Endometrial microvascular endothelial cells (primary cell): ENCODE results near the gene DDAH1. TPM values are rescaled to one million over a fixed set of nuclear protein-coding genes. Genes with fewer than 3 reads are reported as not detected.

Experiments used
- in situ Hi-C: cut with HindIII; loops from 2 replicates; pipeline ENCODE4 v1.10.0; 2017; ENCODE audit warnings: low sequenced_read_pairs, low pct_unique_long_range_greater_than_20kb; ENCODE audit errors: inconsistent ontology term
- total RNA-seq: library from RNA; depleted of rRNA; stranded (reverse); fragments of >200 nt; gene quantifications from one replicate; pipeline ENCODE4 v1.2.3, GENCODE V29; 2015; ENCODE audit errors: inconsistent ontology term

DDAH1 gene
- total RNA-seq, 1 donor from 2014 or later, result 50.8 TPM

DNA sequence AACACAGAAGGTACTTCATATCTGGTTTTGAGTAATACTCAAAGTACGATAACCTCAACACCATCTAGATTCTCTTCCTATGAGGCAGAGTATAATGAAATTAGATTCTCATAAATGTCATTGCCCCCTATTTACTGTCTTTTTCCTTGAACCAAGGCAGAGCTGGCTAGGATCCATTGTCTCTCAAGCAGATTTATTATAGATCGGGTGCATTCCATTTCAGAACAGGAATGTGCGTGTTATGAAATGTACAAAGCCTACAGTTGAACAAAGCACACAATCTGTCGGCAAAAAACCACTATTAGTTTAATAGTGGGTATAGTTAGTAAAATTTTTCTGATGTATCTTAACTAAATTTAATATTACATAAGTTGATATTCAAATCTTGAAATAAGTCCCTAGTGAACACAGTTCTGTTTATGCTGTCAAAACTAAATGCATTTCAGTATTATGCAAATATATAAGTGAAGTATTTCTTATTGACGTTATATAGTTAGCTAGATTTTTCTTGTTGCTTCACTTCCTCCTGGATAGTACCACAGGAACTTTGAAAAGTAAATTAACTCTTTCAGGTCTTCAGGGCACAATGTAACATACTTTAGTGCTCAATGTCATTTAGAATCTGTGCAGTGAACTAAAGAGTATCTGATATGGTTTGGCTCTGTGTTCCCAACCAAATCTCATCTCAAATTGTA lies 92.1 kb downstream of the DDAH1 start:
- in situ Hi-C loops, result no loop called here

DNA sequence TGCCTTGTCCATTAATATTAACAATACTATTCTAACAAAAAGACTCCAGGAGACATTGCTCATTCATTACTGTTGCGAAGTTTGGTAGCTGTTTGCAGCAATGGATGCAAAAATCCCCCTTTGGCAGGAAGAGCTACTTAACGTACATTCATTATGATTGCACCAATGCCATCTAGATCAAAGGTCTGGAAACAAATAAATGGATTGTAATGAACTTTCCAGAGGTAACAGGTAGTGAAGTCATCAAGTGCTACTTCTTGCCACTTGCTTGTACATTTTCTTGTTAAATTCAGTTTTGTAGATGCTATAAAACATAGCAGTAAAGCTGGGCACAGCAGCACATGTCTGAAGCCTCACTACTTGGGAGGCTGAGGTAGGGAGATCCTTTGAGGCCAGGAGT lies 93.9 kb downstream of the DDAH1 start:
- in situ Hi-C loops, result no loop called here

DNA sequence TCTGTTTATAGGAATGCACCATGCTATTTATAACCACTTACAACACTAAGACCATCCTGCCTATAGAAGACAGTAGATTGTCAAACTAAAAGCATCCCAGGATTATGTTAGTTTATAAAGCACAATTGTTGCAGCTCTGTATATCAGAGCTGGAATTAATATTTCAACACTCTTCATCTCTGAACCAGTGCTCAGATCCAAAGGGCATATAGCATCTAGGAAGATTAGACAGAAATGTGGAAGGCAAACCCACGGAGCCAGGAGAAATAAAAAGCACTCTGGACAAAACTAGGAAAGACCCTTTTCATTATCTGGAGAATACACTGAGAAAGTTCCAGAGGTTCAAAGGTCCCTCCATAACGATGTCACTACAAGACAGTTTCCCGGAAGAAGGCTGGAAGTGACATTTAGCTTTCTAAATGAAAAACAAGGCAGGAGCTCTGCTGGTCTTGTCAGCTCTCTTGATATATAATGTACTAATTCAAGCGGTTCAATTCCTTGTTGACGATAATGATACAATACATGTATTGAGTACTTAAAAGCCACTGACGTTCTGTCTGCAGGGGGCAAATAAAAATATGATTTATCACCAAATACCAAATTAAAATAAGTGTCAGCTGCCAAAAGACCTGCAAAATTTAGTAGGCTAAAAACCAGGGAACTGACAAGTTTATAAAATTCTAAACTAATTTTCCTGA lies 96.7 kb downstream of the DDAH1 start:
- in situ Hi-C loops, result no loop called here

DNA sequence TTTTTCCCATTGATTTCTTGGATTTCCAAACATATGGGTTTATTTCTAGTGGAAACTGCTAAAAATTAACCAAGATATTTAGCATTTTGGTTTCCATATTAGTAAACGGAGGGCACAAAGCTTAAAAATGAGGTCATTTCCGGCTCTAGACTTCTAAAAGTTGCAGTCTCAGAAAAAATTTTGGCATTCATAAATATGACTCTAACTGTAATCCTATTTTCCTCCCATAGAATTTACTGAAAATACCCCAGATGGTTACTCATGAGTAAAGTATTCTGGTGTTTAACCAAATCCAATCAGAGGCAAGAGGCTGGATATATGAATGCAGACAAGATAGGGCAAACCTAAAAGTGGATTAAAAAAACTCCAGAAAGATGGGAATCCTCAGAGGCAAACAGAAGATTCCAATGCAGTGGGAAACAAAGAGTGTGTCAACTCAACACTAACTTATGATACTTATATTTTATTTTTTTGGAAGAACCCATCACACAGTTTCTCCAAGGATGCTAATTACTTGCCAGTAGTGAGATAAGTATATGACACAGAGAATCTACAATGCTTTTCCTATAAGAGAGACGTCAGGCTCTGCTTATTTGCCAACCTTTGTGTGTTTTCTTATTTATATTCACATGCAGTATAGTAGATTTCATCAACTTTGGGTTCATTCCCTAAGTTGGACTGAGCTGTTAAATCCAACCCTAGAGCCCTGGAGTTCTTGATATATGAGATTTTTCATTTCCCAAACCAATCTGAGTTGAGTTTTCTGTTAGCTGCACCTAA lies 98.4 kb downstream of the DDAH1 start:
- in situ Hi-C loops, result no loop called here

DNA sequence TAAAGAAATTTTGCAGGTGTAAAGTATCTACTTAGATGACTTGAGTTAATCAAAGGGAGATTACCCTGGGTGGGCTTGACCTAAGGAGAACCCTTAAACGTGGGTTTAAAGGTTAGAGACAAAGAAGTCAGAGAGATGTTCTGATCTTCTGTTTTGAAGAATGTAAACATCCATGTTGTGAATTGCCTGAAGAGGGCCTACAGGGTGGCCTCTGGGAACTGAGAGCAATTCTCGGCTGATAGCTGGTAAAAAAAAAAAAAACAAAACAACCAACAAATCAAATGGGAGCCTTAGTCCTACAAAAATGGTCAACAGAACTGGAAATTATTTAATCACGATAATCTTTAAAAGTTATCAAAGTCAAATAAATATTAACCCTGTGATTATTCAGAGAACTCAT lies 99.1 kb downstream of the DDAH1 start:
- in situ Hi-C loops, result no loop called here

DNA sequence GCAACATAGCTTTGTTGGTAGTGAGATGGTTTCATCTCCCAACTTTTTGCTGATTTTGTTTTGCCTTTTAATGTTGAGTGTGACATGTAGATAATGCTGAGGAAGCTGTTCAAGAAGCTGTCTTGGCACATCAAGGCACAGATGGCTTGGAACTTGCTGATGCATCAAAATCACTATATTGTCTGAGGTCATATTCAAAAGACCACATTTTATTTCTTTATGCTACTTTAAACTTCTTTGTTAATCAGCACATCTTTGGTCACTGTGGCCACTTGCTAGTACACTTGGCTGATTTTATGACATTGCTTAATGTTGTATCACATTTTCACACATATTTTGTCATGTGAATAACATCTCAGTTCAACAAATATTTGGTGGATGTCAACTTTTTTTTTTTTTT lies 101.4 kb downstream of the DDAH1 start:
- in situ Hi-C loops, result no loop called here

DNA sequence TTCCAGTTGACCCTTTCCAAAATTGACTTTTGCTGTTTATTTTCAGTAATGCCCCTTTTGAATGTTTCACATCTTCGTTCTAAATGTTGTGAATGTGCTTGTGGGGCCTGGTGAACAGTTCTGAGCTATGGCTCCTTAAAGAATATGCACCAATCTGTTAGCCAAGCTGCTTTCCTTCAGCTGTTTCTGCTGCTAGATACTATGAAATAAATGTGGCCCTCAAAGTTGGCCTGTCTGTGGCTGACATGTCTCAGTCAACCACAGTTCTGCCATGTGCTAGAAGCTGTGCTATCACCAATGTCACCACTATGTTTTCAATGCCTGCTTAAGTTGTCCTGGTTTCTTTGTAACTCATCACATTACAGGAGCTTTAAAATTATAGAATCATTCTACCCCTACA lies 101.9 kb downstream of the DDAH1 start:
- in situ Hi-C loops, result no loop called here

DNA sequence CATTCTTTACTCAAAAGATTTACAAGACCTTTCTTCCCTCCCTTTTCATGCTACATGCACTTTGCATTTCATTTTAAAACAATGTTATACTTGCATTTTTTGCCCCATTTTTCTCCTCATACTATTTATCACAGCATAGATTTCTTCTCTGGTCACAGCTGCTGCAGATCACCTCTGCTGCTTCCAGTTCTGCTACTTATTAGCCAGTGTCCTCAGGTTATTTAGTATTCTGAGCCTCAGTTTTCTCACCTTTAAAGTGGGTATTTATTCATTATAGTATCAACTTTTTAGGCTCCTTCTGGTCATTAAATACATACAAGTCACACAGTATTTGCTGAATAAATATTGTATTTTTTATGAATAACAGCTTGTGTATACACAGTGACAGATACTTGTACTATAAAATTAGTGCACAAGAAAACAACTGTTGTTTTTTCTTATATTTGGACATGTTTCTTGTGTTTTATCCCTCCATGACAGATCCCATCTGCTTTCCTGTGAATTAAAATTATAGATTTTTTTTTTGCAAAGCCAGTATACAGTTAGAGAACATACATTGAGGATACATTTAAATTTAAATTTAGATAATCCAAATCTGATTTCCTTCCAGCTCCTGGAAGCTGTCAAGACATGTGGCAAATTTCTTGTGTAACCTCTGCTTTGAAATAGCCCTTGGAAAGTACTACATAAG lies 103.2 kb downstream of the DDAH1 start:
- in situ Hi-C loops, result no loop called here

DNA sequence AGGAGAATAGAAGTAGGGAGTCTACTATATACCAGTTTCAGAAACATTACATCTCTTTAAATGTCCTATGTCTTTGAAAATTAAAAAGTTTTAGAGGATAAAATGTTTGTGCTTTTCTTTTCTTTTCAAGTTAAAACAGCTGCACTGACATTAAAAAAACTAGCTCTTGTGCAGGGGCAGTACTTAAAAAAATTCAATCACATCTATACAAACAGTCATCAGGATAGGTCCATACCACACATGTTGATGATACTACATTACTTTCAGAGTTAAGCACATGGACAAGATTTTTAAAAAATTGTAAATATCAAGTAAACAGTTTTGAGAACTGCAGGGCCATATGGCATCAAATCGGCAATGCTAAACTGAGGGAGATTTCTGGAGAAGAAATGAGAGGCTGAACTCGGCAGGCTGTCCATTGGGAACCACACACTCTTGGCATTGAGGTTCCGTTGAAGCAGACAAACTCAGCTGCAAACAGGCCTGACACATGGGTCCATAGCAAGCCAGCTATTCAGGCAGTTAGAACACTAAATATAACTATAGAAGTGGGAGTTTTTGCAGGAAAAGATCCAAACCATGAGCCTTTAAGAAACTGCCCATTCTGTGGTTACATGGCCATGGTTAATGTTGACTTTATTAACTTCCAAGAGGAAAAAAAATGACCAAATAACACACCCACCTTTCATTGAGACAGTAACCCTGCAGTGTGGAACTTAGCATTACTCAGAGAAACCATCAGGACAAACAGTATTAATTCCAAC lies 104.0 kb downstream of the DDAH1 start:
- in situ Hi-C loops, result no loop called here

DNA sequence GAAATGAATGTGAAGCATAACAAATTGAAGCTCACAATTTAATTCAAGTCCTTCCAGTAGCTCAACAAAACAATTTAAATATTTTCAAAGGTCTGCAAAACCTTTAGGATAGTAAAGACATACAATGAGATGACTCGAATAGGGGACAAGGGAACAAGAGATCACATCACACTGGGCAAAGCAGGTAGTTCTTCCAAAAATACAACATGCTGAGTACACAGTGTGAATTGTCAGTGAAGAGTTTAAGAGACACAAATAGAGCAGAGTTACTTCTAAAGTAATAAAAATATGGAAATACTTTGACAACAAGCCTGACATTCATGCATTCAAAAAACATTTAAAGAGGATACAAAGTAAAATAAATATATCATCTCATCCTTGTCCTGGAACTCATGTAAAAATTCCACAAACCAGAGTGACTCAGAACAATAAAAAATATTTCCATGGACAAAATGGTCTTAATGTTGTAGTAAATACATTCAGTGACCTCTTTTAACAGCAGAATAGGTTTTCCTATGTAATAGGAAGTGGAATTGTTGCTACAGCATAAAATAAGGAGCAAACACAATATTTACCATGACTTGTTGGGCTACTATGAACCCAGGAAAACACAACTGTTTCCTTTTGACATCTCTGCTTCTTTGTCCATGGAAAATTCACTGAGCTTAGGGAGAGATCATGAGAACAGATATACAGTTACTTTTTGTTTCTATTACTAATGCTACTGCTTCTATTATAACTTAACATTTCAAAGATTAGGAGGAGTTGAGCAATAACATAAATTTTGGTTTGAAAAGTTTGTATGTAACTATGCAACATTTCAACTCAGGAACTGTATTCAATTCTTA lies 104.9 kb downstream of the DDAH1 start:
- in situ Hi-C loops, result no loop called here

DNA sequence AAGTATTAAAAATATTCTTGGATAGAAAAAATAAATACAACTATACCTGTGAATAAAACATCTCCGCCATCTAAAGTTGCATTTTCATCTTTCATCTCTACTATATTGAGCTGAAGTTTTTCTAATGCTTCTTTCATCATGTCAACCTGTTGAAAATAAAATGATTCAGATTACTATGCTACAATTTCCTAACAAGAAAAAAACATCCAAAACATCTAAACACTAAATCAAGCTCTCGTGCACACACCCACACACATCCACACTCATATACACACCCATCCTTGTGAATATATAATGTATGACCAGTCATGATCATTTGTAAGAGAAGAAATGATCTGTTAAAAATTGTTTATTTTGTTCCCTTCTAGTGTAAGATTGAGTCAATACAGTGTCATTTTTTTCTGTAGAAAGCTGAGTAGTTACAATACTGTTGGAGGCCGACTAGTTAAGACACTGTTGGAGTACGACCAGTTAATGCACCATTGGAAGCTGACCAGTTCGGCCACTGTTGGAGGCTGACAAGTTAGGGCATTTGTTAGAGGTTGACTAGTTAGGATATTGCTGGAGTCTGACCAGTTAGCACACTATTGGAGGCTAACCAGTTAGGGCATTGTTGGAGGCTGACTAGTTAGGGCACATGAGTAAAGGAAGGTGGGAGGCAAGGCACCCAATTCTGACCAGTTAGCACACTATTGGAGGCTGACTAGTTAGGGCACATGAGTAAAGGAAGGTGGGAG lies 106.1 kb downstream of the DDAH1 start:
- in situ Hi-C loops, result no loop called here

DNA sequence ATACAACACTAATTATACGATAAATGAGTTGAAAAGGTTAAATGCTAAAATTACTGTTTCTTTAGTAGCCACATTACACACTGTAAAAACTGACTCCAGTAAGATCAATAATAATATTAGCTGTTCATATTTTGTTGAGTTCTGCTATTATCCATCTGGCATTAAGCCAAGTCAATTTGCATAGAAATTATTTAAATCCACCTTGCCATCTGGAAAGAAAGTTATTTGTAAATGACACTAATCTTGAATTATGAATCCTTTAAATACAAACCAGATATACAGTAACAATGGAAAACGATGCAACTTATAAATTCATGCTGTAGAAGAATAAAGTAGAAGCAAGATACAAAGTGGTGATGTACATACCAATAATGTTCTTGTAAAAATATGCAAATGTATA lies 107.1 kb downstream of the DDAH1 start:
- in situ Hi-C loops, result no loop called here

DNA sequence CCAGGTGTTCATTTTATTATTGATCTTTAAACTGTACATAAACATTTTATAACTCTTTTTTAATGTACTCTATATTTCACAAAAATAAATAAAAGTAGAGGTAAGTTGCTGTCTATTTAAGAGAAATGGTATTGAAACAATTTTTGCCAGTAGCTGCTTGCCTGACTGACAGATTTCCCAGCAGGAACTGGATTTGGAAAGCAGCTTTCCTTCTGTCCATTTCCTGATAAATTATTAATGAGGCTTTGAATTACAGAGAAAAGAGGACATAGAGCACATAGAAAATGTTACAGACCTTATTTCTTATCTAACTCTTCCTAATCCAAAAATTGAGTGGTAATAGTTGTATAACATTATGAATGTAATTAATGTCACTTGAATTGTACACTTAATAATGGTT lies 108.8 kb downstream of the DDAH1 start:
- in situ Hi-C loops, result no loop called here

DNA sequence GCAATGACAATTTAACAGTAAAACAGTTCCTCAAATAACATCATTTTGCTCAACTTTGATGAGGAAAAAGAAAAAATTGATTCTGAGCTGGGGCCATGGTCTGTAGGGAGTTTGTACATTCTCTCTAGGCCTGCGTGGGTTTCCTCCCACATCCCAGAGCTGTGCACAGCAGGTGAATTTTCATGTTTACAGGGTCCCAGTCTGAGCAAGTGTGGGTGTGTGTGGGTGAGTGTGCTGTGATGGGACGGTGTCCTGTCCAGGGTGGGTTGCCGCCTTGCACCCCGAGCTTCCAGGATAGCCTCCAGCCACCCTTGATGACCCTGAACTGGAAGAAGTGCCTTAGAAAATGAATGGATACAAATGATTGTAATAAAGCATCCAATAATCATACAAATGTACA lies 112.9 kb downstream of the DDAH1 start:
- in situ Hi-C loops, result no loop called here

DNA sequence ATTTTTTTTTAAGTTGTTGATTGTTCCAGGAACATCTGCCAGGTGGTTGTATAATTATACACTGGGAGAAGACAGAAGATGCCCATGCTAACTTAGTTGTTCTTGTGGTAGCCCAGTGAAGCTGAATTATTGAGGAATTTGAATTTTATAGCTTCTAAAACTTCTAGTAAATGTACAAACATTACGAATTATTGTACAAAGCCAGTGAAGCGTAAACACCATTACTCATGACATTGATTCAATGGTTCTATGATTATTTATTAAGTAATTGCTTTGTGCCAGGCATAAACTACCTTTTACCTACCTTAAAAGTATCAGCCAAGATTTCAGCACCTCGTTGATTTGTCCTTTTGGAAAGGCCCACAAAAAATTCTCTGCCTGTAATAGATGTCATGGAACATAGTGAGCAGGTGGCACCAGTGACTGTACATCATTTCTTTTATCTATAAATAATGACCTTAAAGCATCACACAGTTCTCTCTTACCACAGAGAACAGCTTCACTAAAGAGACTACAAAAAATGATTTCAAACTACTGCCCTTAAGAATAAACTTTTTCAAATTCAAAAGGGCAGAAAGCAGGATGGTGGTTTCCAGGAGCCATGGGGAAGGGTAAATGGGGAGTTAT lies 113.6 kb downstream of the DDAH1 start:
- in situ Hi-C loops, result no loop called here

DNA sequence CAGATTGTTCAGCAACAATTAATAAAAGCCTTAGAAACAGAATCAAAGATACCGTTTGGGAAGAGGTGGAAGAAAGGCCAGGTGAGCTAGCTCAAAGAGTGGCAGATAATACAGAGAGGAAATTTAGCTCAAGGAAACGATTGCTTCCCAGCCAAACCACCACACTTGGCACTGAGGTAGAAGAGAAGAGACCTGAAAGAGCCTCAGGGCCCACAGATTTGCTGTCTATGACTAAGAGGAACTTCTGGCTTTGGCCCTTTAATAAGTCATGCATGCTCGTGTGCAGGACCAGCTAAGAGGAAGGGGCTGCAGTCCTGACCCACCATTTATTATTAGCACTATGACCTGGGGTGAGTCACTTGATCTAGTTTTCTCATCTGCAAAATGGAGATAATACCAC lies 115.7 kb downstream of the DDAH1 start:
- in situ Hi-C loops, result no loop called here

DNA sequence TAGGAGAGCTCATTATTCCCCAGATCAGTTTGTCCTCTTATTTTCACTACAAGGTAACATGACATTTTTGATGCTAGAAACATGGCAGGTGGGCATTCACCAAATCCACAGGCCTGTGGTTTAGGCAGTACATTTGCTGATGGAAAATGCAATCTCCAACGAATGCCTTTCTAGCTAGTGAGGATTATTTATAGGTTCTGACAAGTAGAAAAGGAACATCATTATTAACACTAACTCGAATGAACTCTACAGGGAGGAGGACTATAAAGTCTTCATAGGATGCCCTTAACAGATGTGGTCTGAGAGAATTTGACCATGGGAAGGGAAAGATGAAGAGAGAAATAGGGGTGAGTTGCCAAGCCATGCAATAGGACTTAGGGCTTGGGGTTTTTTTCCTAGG lies 117.1 kb downstream of the DDAH1 start:
- in situ Hi-C loops, result no loop called here
